Peyer's patch (tissue), 4 donors: ENCODE results near the gene CD300LG.

Experiments
- CTCF ChIP-seq, 6 experiments: fragments of 450-650 bp in 4 of 6; fragments of 200-600 bp in 2 of 6; sonication (generic) in 1 of 6; IDR thresholded peaks; one replicate each; pipeline ENCODE4 v1.5.1; 2017 to 2019; ENCODE audit warnings: antibody characterized with exemption in 6 of 6, mild to moderate bottlenecking in 3 of 6, moderate library complexity in 1 of 6
- POLR2A ChIP-seq, 2 donors: fragments of 450-650 bp; IDR thresholded peaks; one replicate each; pipeline ENCODE4 v1.5.1; 2017; ENCODE audit warnings: antibody characterized with exemption in 2 of 2, mild to moderate bottlenecking in 2 of 2, moderate library complexity in 2 of 2

GRCh38 chr17:43799047-43799446 lies 47.9 kb upstream of the CD300LG start:
- no peak for TF ChIP-seq POLR2A (IDR thresholded peaks at IDR 0.05)
- TF ChIP-seq CTCF (IDR thresholded peaks at IDR 0.05), result no peak
